Measurements from ENCODE around the gene RIT2. TPM values are rescaled to one million over a fixed set of nuclear protein-coding genes. Genes with fewer than 3 reads are reported as not detected.

Gene RIT2
- total RNA-seq, 1 experiment from 2014 or later = not detected

DNA sequence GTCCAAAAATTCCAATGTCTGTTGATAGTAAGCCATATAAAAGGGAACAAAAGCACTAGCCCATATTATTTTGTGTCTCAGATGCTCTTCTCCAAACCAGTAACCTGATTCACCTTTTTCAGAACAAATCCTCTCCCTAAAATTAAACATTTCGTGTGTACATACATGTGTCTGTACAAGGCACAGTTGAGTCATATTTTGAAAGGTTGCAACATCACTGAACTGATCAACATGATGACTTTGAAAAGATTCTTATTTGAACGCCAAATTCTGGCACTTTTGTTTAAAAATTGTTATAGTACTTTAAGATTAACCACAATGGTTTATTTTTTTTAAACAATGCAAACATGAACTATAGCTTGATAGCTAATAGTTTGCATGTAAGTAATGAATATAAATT lies 102.5 kb downstream of the RIT2 start:
- H3K4me1 ChIP-seq (replicated peaks; ENCODE audit: insufficient read depth) = no peaks in the 10 kb centered on the region
- no peaks in the 10 kb centered on the region for H3K36me3 ChIP-seq (ENCODE audit: low read depth)
- no peak overlapping the region for H3K4me2 ChIP-seq
- no TSS peak for BruUV-seq (replicated peaks)
- TF ChIP-seq EZH2 (IDR thresholded peaks at IDR 0.05; ENCODE audit: low read depth) = no peak
- TF ChIP-seq, protein P1, sequence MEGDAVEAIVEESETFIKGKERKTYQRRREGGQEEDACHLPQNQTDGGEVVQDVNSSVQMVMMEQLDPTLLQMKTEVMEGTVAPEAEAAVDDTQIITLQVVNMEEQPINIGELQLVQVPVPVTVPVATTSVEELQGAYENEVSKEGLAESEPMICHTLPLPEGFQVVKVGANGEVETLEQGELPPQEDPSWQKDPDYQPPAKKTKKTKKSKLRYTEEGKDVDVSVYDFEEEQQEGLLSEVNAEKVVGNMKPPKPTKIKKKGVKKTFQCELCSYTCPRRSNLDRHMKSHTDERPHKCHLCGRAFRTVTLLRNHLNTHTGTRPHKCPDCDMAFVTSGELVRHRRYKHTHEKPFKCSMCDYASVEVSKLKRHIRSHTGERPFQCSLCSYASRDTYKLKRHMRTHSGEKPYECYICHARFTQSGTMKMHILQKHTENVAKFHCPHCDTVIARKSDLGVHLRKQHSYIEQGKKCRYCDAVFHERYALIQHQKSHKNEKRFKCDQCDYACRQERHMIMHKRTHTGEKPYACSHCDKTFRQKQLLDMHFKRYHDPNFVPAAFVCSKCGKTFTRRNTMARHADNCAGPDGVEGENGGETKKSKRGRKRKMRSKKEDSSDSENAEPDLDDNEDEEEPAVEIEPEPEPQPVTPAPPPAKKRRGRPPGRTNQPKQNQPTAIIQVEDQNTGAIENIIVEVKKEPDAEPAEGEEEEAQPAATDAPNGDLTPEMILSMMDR (conservative IDR thresholded peaks at IDR 0.05) = no peak
- ChIA-PET CTCF (no interaction called here), POLR2A (ENCODE audit: unreplicated experiment) (no interaction called here)
- no peak for DNase-seq
- no peak overlapping the region for H3K27ac ChIP-seq
- no peaks in the 10 kb centered on the region for H4K20me1 ChIP-seq (ENCODE audit: insufficient read depth)
- no peaks in the 10 kb centered on the region for H3K9me3 ChIP-seq (ENCODE audit: insufficient read depth, low read depth)
- H3K79me2 ChIP-seq (ENCODE audit: low read depth) = no peaks in the 10 kb centered on the region
- H2AFZ ChIP-seq = no peak overlapping the region
- no peaks in the 10 kb centered on the region for H3F3A ChIP-seq (ENCODE audit: insufficient read depth, low read depth)
- H3K27me3 ChIP-seq (ENCODE audit: insufficient read depth, low read depth) = no peaks in the 10 kb centered on the region
- intact Hi-C loops (cut with micrococcal nuclease; ENCODE audit: unreplicated experiment) = no loop called here
- no peaks in the 10 kb centered on the region for H3K9me2 ChIP-seq (ENCODE audit: insufficient read depth)
- no peak overlapping the region for H3K4me3 ChIP-seq

DNA sequence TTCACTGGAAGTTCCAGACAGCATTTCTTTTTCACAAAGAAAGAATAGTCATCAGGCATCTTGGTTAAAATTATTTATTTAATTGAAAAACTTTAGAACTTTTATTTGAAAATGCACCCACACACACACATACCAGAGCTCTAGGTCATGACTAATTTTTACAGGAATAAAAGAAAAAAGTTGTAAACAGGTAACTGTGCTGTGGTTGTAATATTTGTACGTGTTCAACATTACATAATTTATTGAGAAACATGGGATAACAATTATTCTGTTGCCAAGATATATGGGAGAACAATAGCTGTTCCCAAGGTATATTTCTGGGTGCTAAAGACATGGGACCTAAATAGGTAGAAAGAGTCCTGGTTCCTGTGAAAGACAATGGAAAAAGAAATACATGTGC lies 104.9 kb downstream of the RIT2 start:
- Histone ChIP-seq H2AFZ (no peak overlapping the region), H3K79me2 (ENCODE audit: low read depth) (no peaks in the 10 kb centered on the region), H3K36me3 (ENCODE audit: low read depth) (no peaks in the 10 kb centered on the region), H3K27me3 (ENCODE audit: insufficient read depth, low read depth) (no peaks in the 10 kb centered on the region), H3F3A (ENCODE audit: insufficient read depth, low read depth) (no peaks in the 10 kb centered on the region), H3K4me1 (replicated peaks; ENCODE audit: insufficient read depth) (no peaks in the 10 kb centered on the region), H3K27ac (no peak overlapping the region), H3K4me3 (no peak overlapping the region), H3K4me2 (no peak overlapping the region), H3K9me2 (ENCODE audit: insufficient read depth) (no peaks in the 10 kb centered on the region), H3K9me3 (ENCODE audit: insufficient read depth, low read depth) (no peaks in the 10 kb centered on the region), H4K20me1 (ENCODE audit: insufficient read depth) (no peaks in the 10 kb centered on the region)
- TF ChIP-seq, protein P1 (conservative IDR thresholded peaks at IDR 0.05) = no peak
- no peak for TF ChIP-seq EZH2 (IDR thresholded peaks at IDR 0.05; ENCODE audit: low read depth)
- ChIA-PET POLR2A (ENCODE audit: unreplicated experiment) (no interaction called here), CTCF (no interaction called here)
- intact Hi-C loops (cut with micrococcal nuclease; ENCODE audit: unreplicated experiment) = no loop called here
- DNase-seq = no peak
- BruUV-seq (replicated peaks) = no TSS peak

DNA sequence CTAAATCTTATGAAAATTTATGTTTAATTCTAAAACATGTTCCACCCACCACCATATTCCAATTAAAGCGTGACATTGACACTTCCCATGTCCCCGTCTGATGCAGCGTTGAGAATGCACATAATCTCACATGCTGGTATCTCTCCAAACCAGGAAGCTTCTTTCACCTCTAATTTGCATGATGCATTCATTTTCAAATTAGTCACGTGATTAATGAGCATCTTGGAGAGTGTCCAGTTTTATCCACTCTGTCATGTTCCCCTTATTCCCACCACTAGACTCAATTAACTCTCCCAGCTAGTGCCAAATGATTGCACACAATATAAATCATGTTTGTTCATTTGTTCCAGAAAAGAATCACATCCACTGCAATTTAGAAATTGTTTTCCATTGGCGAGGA lies 105.8 kb downstream of the RIT2 start:
- BruUV-seq (replicated peaks) = no TSS peak
- Histone ChIP-seq H3K9me2 (ENCODE audit: insufficient read depth) (no peaks in the 10 kb centered on the region), H4K20me1 (ENCODE audit: insufficient read depth) (no peaks in the 10 kb centered on the region), H3K27ac (no peak overlapping the region), H3K4me3 (no peak overlapping the region), H3K36me3 (ENCODE audit: low read depth) (no peaks in the 10 kb centered on the region), H3F3A (ENCODE audit: insufficient read depth, low read depth) (no peaks in the 10 kb centered on the region), H3K4me1 (replicated peaks; ENCODE audit: insufficient read depth) (no peaks in the 10 kb centered on the region), H3K9me3 (ENCODE audit: insufficient read depth, low read depth) (no peaks in the 10 kb centered on the region), H3K27me3 (ENCODE audit: insufficient read depth, low read depth) (no peaks in the 10 kb centered on the region), H3K4me2 (no peak overlapping the region), H3K79me2 (ENCODE audit: low read depth) (no peaks in the 10 kb centered on the region), H2AFZ (no peak overlapping the region)
- TF ChIP-seq, protein P1 (conservative IDR thresholded peaks at IDR 0.05) = no peak
- no peak for TF ChIP-seq EZH2 (IDR thresholded peaks at IDR 0.05; ENCODE audit: low read depth)
- intact Hi-C loops (cut with micrococcal nuclease; ENCODE audit: unreplicated experiment) = no loop called here
- no peak for DNase-seq
- CTCF ChIA-PET = no interaction called here
- POLR2A ChIA-PET (ENCODE audit: unreplicated experiment) = no interaction called here
